Stimulated activated CD4-positive, alpha-beta T cell treated with anti-CD3 and anti-CD28 coated beads, Interleukin-2, amount 100 ng/mL, for 4 hours (primary cell): Measurements from ENCODE around the gene PLAGL2.
"Not testable (repeated sequence)": the region's sequence is repeated elsewhere in the genome, so short reads cannot be mapped to it uniquely, and the experiment has no call there.

Experiments
- DNase-seq: peaks from one replicate; pipeline ENCODE4 v3.0.0-alpha.2; 2020; ENCODE audit warnings: low read depth

PLAGL2 gene

GRCh38 chr20:32179934-32180333 is 27.6 kb downstream of the PLAGL2 start:
- no peak for DNase-seq

DNA sequence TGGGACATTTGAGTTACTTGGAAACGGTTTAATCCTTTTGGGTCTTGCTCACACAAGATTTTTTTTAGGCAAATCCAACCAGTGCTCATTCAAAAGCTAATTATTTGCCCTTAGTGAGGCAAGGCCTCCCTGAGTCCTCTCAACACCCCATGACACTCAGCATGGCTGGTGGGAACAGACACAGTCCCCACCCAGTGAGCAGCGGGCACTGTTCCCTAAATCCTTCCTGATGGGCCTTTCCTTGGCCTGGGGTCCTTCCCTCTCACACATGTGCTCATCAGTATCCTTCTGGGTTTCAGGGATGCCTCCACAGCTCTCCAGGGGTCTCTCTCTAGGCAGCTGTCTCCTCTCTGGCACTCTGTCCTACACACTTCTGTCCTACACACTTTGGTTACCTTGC is 28.0 kb downstream of the PLAGL2 start:
- no peak for DNase-seq

- DNase-seq: not testable (repeated sequence)
These were observed 29.8 kb downstream of the PLAGL2 start for GRCh38 chr20:32177696-32178095.

DNA sequence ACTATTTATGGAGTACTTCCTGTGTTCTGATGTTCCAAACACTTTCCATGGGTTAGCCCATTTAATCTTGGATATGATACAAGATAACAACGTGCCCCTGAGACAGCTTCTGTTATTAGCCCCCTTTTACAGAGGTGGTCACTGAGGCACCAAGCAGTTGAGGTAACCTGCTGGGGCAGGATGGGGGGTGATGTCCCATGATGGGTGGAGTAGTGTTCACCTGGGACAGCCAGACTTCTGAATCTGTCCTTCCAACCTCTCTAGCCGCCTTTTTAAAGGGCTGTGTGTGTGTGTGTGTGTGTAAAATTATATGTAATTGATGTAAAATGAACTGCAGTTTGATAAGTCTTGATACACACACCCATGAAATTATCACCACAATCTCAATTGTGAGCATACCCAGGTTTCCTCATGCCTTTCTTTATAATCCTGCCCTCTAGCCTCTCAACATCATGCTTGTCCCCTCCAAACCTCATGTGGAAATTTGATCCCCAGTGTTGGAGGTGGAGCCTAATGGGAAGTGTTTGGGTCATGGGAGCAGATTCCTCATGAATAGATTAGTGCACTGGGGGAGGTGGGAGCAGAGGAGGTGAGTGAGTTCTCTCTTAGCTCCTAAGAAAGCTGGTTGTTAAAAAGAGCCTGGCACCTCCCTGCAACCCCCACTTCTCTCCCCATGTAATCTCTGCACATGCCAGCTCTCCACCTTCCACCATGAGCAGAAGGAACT is 39.2 kb downstream of the PLAGL2 start:
- no peak for DNase-seq

- no peak for DNase-seq
These were observed 40.0 kb downstream of the PLAGL2 start for GRCh38 chr20:32167552-32167951.

DNA sequence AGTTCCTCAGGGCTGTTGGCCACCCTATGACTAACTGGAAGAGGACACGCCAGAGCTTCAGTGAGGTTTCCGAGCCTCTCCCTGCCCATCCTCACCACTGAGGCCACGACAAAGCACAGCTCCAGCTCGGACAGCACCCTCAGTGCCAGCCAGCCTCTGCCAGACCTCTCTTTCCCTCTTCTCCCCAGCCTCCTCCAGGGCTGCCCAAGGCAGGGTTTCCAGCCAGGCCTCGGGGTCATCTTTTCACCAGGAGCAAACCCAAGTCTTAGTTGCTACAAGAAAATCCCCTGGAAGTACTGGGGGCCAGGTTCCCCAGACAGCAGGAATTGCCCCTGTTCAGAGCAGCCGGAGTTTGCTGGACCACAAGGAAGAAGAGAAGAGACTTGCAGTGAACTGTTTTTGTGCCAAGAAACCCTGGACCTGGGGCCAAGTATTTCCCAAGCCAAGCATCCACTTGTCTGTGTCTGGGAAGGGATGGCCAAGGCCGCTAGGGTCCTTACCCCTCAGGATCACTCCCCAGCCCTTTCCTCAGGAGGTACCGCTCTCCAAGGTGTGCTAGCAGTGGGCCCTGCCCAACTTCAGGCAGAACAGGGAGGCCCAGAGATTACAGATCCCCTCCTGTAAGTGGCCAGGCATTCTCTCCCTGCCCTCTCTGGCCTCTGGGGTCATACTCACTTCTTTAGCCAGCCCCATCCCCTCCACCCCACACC is 41.6 kb downstream of the PLAGL2 start:
- no peak for DNase-seq

DNA sequence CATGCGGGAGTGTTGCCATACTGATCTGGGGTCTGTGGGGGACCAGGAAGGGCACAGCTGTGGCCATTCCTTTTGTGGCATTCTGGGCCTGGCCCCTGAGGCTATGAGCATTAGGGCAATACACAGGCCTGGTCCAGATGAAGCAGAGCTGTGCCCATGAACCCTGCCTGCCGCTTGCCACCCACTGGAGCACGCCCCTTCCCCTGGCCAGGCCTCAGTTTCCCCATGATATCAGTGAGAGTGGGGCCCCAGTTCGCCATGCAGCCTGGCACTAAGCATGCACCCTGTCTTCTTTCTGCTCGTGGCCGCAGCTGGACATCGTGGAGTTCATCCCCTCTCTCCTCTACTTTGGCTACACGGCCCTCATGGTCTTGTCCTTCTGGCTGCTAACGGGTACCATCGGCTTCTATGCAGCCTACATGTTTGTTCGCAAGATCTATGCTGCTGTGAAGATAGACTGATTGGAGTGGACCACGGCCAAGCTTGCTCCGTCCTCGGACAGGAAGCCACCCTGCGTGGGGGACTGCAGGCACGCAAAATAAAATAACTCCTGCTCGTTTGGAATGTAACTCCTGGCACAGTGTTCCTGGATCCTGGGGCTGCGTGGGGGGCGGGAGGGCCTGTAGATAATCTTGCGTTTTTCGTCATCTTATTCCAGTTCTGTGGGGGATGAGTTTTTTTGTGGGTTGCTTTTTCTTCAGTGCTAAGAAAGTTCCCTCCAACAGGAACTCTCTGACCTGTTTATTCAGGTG is 42.4 kb downstream of the PLAGL2 start:
- no peak for DNase-seq

- no peak for DNase-seq
These were observed 43.6 kb downstream of the PLAGL2 start for GRCh38 chr20:32163951-32164350.

DNA sequence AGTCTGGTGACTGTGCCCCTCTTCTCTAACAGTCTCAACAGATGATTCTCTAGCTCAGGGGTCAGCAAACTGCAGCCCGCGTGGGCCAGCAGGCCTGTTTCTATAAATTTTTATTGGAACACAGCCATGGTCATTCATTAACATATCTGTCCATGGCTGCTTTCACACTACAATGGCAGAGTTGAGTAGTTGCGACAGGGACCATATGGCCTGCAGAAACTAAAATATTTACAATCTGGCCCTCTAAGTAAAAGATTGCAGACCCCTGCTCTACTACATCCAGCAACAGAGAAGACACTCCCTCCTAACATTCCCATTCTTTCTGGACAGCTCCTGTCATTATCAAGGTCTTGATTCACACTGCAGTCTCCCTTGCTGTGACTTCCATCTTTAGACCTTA is 45.2 kb downstream of the PLAGL2 start:
- no peak for DNase-seq

GRCh38 chr20:32160341-32160740 is 47.2 kb downstream of the PLAGL2 start:
- no peak for DNase-seq

GRCh38 chr20:32159766-32160221 is 47.7 kb downstream of the PLAGL2 start:
- DNase-seq: no peak

GRCh38 chr20:32158943-32159660 is 48.4 kb downstream of the PLAGL2 start:
- no peak for DNase-seq

DNA sequence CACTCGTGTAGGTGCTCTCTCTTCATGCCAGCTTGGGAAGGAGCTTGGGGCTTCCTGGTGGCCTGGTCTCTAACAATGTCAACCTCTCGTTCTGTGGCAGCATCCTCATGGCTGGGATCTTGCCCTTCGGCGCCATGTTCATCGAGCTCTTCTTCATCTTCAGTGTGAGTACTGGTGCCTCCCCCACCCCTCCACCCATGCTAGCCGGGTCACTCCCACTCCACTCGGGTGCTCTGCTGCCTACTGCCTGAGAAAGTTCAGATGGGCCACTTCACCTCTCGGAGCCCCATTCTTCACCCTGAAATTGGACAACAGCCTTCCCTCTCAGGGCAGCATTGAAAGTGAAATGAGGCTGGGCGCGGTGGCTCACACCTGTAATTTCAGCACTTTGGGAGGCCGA is 49.2 kb downstream of the PLAGL2 start:
- no peak for DNase-seq

GRCh38 chr20:32157611-32158010 is 49.9 kb downstream of the PLAGL2 start:
- DNase-seq: no peak

DNA sequence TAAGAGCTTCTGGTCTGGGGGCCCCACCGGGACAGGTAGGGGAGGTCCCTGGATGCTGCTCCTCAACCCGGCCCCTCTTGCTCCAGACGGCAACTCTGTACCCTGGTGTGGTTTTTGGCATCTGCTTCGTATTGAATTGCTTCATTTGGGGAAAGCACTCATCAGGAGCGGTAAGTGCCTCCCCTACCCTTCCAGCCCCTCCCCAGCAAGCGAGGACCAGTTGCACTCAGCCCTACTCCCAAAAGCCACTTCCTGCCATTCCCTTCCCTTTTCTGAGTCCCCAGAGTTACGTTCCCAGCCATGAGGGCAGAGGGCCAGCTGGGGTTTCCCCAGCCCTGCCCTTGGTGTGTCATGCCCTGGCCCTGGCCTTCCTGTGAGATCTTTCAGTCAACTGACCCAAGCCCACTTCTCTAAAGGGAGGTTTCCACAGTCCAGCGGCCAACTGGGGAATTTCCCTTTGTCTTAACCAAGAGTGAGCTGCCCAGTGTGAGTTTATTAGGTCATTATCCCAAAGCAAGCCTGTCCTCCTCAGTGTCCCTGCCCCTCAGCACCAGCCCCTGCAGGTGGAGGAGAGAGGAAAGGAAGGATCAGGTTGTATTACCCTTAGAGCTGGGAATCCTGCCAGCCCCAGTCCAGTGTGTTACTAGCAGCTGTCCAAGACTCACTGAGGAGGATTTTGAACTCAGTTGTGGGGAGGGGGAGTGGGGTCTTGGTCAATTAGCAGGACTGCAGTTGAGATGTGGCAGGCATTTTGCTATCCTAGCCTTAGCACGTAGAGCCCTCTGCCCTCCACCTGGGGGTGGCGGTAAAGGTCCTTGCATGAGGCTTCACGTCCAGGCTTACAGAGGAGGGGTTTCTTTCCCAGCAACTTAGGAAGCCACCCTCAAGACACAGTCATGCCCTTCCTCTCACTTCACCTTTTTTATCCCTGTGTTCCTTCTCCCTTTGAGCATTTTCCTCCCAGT is 52.2 kb downstream of the PLAGL2 start:
- peak; percentile 11 for DNase-seq

GRCh38 chr20:32153771-32154170 is 53.8 kb downstream of the PLAGL2 start:
- DNase-seq: no peak

DNA sequence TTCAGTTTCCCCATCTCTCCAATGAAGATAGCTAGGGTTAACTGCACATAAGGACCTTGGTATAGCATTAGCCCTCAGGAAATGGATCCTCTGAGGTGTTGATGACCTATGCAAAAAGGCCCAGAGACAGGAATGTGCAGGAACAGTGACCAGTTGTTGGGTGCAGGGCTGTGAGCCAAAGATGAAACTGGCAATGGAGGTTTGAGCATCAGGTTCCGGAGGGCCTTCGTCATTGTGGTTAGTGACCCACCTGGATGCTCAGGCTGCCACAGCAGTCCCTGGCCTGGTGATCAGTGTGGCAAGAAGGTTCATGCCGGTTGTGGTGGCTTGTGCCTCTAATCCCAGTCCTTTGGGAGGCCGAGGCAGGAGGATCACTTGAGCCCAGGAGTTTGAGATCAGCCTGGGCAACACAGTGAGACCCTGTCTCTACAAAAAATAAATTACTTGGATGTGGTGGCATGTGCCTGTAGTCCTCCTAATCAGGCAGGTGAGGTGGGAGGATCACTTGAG is 54.3 kb downstream of the PLAGL2 start:
- no peak for DNase-seq

GRCh38 chr20:32152421-32153155 is 55.0 kb downstream of the PLAGL2 start:
- no peak for DNase-seq

DNA sequence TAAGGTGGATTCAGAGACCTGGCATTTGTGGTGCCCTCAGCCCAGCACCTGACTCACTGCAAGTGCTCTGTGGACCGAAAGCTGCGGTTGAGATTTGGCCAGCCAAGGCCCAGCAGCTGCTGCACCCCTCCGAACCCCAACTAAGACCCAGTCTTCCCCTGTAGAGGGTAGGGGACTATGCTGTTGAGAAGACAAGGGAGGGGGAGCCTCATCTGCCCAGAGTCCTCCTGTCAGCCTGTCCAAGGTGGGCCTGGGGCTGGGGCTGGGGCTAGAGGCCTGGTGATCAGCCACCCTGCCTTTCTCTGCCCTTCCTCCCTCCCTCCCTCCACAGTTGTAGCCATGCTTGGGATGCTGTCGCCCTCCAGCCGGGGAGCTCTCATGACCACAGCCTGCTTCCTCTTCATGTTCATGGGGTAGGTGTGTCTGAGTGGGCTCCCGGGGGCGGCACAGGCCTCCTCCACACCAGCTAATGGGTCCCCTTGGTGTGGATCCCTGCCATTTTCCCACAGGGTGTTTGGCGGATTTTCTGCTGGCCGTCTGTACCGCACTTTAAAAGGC is 57.2 kb downstream of the PLAGL2 start:
- no peak for DNase-seq
